ENCODE results near the gene OSBP2. TPM values are rescaled to one million over a fixed set of nuclear protein-coding genes. Genes with fewer than 3 reads are reported as not detected.
A peak's percentile ranks its signal among the peaks of the same experiment; 100 is the strongest.

The OSBP2 gene
- total RNA-seq, 1 donor from 2014 or later, result 15.8 TPM

DNA sequence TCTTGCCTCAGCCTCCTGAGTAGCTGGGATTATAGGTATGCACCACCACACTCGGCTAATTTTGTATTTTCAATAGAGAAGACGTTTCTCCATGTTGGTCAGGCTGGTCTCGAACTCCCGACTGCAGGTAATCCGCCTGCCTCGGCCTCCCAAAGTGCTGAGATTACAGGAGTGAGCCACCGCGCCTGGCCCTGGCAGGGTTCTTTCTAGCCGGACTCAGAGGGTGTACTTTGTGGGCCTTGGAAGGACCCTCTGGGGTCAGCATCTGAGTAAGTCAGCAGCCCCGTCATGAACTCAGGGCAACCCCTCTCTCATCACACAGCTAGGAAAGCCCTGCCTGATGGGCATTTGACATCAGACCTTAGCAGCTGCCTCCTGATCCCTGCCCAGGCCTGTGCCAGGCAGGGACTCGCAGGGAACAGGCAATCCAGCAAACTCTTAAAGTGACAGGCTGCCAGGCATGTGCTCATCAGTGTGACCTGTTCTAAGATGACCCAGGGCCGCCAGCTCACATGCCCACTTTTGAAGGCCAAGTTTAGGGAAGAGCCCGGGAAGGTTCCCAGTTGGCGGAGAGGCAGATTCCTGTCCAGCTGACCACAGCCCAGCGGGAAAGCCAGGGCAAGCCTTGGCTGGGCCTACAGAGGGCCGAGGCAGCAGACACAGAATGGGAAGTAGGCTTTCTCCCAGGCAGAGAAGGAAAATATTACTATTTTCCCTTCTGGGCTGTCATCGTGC is 181.0 kb downstream of the OSBP2 start:
- Mint-ChIP-seq H3K36me3 (no peaks in the 10 kb centered on the region), H3K9me3 (no peaks in the 10 kb centered on the region), H3K4me3 (no peak overlapping the region), H3K4me1 (peaks cover 33% of the 10 kb centered on the region), H3K27me3 (ENCODE audit: low read depth) (no peaks in the 10 kb centered on the region), H3K27ac (no peak overlapping the region)
- DNase-seq (ENCODE audit: low spot score in 2 of 2, unreplicated experiment in 2 of 2), result no peak
- TF ChIP-seq, protein P1, sequence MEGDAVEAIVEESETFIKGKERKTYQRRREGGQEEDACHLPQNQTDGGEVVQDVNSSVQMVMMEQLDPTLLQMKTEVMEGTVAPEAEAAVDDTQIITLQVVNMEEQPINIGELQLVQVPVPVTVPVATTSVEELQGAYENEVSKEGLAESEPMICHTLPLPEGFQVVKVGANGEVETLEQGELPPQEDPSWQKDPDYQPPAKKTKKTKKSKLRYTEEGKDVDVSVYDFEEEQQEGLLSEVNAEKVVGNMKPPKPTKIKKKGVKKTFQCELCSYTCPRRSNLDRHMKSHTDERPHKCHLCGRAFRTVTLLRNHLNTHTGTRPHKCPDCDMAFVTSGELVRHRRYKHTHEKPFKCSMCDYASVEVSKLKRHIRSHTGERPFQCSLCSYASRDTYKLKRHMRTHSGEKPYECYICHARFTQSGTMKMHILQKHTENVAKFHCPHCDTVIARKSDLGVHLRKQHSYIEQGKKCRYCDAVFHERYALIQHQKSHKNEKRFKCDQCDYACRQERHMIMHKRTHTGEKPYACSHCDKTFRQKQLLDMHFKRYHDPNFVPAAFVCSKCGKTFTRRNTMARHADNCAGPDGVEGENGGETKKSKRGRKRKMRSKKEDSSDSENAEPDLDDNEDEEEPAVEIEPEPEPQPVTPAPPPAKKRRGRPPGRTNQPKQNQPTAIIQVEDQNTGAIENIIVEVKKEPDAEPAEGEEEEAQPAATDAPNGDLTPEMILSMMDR (IDR thresholded peaks at IDR 0.05; ENCODE audit: unreplicated experiment), result no peak

GRCh38 chr22:30876221-30876751 is 181.6 kb downstream of the OSBP2 start:
- Mint-ChIP-seq H3K27me3 (ENCODE audit: low read depth) (no peaks in the 10 kb centered on the region), H3K4me1 (peaks cover 37% of the 10 kb centered on the region), H3K27ac (no peak overlapping the region), H3K36me3 (no peaks in the 10 kb centered on the region), H3K4me3 (no peak overlapping the region), H3K9me3 (no peaks in the 10 kb centered on the region)
- TF ChIP-seq, protein P1 (IDR thresholded peaks at IDR 0.05; ENCODE audit: unreplicated experiment), result no peak
- no peak for DNase-seq (ENCODE audit: low spot score in 2 of 2, unreplicated experiment in 2 of 2)

- TF ChIP-seq, protein P1 (IDR thresholded peaks at IDR 0.05; ENCODE audit: unreplicated experiment), result no peak
- DNase-seq (ENCODE audit: low spot score in 2 of 2, unreplicated experiment in 2 of 2), result peak; percentile 27 to 55
- no peak overlapping the region for H3K4me3 Mint-ChIP-seq
- H3K27ac Mint-ChIP-seq, result peak overlapping the region; percentile 32
- H3K27me3 Mint-ChIP-seq (ENCODE audit: low read depth), result no peaks in the 10 kb centered on the region
- H3K9me3 Mint-ChIP-seq, result no peaks in the 10 kb centered on the region
- H3K36me3 Mint-ChIP-seq, result no peaks in the 10 kb centered on the region
- H3K4me1 Mint-ChIP-seq, result peaks cover 43% of the 10 kb centered on the region
Observed at GRCh38 chr22:30876915-30877553, 182.4 kb downstream of the OSBP2 start.

- DNase-seq (ENCODE audit: low spot score in 2 of 2, unreplicated experiment in 2 of 2), result no peak
- H3K27ac Mint-ChIP-seq, result peak overlapping the region; percentile 85
- H3K9me3 Mint-ChIP-seq, result no peaks in the 10 kb centered on the region
- H3K36me3 Mint-ChIP-seq, result no peaks in the 10 kb centered on the region
- H3K4me1 Mint-ChIP-seq, result peaks cover 50% of the 10 kb centered on the region
- TF ChIP-seq, protein P1 (IDR thresholded peaks at IDR 0.05; ENCODE audit: unreplicated experiment), result no peak
- no peaks in the 10 kb centered on the region for H3K27me3 Mint-ChIP-seq (ENCODE audit: low read depth)
- no peak overlapping the region for H3K4me3 Mint-ChIP-seq
Observed at GRCh38 chr22:30877662-30878515, 183.2 kb downstream of the OSBP2 start.

- no peaks in the 10 kb centered on the region for H3K27me3 Mint-ChIP-seq (ENCODE audit: low read depth)
- H3K27ac Mint-ChIP-seq, result peak overlapping the region; percentile 85
- DNase-seq (ENCODE audit: low spot score in 2 of 2, unreplicated experiment in 2 of 2), result peak in 1 of 2 experiments; percentile 53
- TF ChIP-seq, protein P1 (IDR thresholded peaks at IDR 0.05; ENCODE audit: unreplicated experiment), result no peak
- H3K36me3 Mint-ChIP-seq, result no peaks in the 10 kb centered on the region
- peaks cover 51% of the 10 kb centered on the region for H3K4me1 Mint-ChIP-seq
- H3K9me3 Mint-ChIP-seq, result no peaks in the 10 kb centered on the region
- peak overlapping the region; percentile 12 for H3K4me3 Mint-ChIP-seq
Observed at GRCh38 chr22:30878516-30879414, 184.1 kb downstream of the OSBP2 start.
